CD4-positive, alpha-beta T cell (primary cell): ENCODE measurements around the gene KIF2A. TPM values are rescaled to one million over a fixed set of nuclear protein-coding genes. Genes with fewer than 3 reads are reported as not detected.

Experiments
- ATAC-seq: fragments of 200-7000 bp; cut with Tn5 transposase; one replicate; pipeline ENCODE4 v1.10.0; 2022; ENCODE audit warnings: mild to moderate bottlenecking; ENCODE audit not compliant: poor library complexity
- CTCF ChIA-PET: fragments of 350-600 bp; sonication (Branson Sonifier 250); formaldehyde crosslinking; loops from one replicate; lab custom pipeline; 2021; ENCODE audit warnings: antibody characterized with exemption, inconsistent platforms; lab: Charles Lee
- POLR2A ChIA-PET: fragments of 350-600 bp; sonication (Branson Sonifier 250); formaldehyde crosslinking; loops from one replicate; lab custom pipeline; 2021; ENCODE audit warnings: antibody characterized with exemption, inconsistent platforms; lab: Charles Lee
- DNase-seq, 14 experiments: peaks; one replicate each; pipeline ENCODE4 v3.0.0-alpha.2; 2013 to 2020; ENCODE audit warnings: mixed read lengths in 2 of 14
- H3K27ac ChIP-seq, 2 donors: one replicate each; pipeline versions ENCODE4 v1.5.1 to v1.7.0; 2013; ENCODE audit warnings: low read length in 2 of 2, low read depth in 1 of 2, mild to moderate bottlenecking in 1 of 2
- H3K27me3 ChIP-seq, 2 experiments: 1 replicate in 1 of 2; 2 replicates in 1 of 2; pipeline versions ENCODE4 v1.6.1 to v1.7.0; 2013; ENCODE audit warnings: low read length in 2 of 2, control low read depth in 1 of 2, mild to moderate bottlenecking in 1 of 2, moderate library complexity in 1 of 2; ENCODE audit not compliant: insufficient read depth in 2 of 2, control insufficient read depth in 1 of 2
- H3K36me3 ChIP-seq: one replicate; pipeline ENCODE4 v1.6.1; 2013; ENCODE audit warnings: low read length, control low read depth; ENCODE audit not compliant: insufficient read depth
- H3K4me1 ChIP-seq: one replicate; pipeline ENCODE4 v1.6.1; 2013; ENCODE audit warnings: low read length, control low read depth; ENCODE audit not compliant: insufficient read depth
- H3K4me3 ChIP-seq: one replicate; pipeline ENCODE4 v1.5.1; 2013; ENCODE audit warnings: mild to moderate bottlenecking, low read length, moderate library complexity
- H3K9me3 ChIP-seq, 2 experiments: 1 replicate in 1 of 2; 2 replicates in 1 of 2; pipeline versions ENCODE4 v1.6.1 to v1.7.0; 2013; ENCODE audit warnings: low read length in 2 of 2, mild to moderate bottlenecking in 2 of 2, control low read depth in 1 of 2, moderate library complexity in 1 of 2; ENCODE audit not compliant: control insufficient read depth in 1 of 2, insufficient read depth in 1 of 2
- H3K27ac Mint-ChIP-seq: one replicate; pipeline ENCODE4 v1.8.0; 2020; ENCODE audit warnings: mixed read lengths
- H3K27me3 Mint-ChIP-seq: one replicate; pipeline ENCODE4 v1.8.0; 2021; ENCODE audit warnings: mixed read lengths
- H3K36me3 Mint-ChIP-seq: one replicate; pipeline ENCODE4 v1.8.0; 2021; ENCODE audit warnings: low read depth, mixed read lengths
- H3K4me1 Mint-ChIP-seq: one replicate; pipeline ENCODE4 v1.8.0; 2021; ENCODE audit warnings: low read depth, mixed read lengths
- H3K4me3 Mint-ChIP-seq: one replicate; pipeline ENCODE4 v1.8.0; 2020; ENCODE audit warnings: mild to moderate bottlenecking, mixed read lengths
- H3K9me3 Mint-ChIP-seq: one replicate; pipeline ENCODE4 v1.8.0; 2020; ENCODE audit warnings: mixed read lengths
- CTCF ChIP-seq: fragments of 200-600 bp; IDR thresholded peaks from one replicate; pipeline ENCODE4 v1.8.0; 2022; ENCODE audit warnings: antibody characterized with exemption, mild to moderate bottlenecking
- intact Hi-C, 2 experiments: fragments of 100-400 bp; cut with DNase I in 1 of 2; cut with micrococcal nuclease in 1 of 2; formaldehyde crosslinking; loops; one replicate each; pipeline versions ENCODE4 v1.15.1 to v1.9.0; 2023 to 2025; cut with DNase I, micrococcal nuclease
- total RNA-seq, 174 experiments: library from RNA in 2 of 174; stranded (reverse) in 2 of 174; gene quantifications; one replicate each; pipeline ENCODE4 v1.2.3 and lab custom pipeline; 2021 to 2026

The KIF2A gene
- total RNA-seq, 2 experiments from 2014 or later, result 78.4 to 81.8 TPM

DNA sequence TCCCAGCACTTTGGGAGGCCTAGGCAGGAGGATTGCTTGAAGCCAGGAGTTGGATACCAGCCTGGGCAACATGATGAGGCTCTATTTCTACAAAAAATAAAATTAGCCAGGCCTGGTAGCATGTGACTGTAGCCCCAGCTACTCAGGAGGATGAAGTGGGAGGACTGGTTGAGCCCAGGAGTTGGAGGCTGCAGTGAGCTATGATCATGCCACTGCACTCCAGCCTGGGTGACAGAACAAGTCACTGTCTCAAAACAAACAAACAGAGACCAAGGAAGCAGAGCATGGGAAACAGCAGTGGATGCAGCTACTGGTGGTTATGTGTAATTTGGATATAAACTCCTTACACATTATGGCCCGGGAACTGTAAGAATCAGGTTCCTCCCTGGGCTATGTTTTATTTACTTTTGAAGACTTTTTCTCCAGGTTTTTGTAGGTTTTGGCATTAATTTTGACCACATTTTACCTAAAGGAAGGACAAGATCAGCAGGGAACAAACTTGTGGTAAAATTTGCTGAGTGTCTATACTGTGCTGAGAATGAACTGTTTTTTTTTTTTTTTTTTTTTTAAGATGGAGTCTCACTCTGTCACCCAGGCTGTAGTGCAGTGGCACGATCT, 8.3 kb downstream of the KIF2A start:
- no peaks in the 10 kb centered on the region for H3K9me3 ChIP-seq
- H3K36me3 ChIP-seq, result peaks cover 19% of the 10 kb centered on the region
- H3K4me1 Mint-ChIP-seq, result peaks cover 91% of the 10 kb centered on the region
- DNase-seq (no peak), ATAC-seq (no peak)
- no peak overlapping the region for H3K4me3 ChIP-seq
- no peak overlapping the region for H3K27ac ChIP-seq
- no peaks in the 10 kb centered on the region for H3K9me3 Mint-ChIP-seq
- no peaks in the 10 kb centered on the region for H3K27me3 ChIP-seq
- intact Hi-C loops, result no loop called here
- H3K27me3 Mint-ChIP-seq, result no peaks in the 10 kb centered on the region
- peaks cover 49% of the 10 kb centered on the region for H3K4me1 ChIP-seq
- no peak for TF ChIP-seq CTCF
- H3K4me3 Mint-ChIP-seq, result no peak overlapping the region
- H3K27ac Mint-ChIP-seq, result peak overlapping the region; percentile 52
- ChIA-PET POLR2A (interaction anchor here (0.8 to 2.0 kb wide), 2 partner anchors 8 to 32 kb away, joined by 3 to 5 read pairs; partner anchors contain the start of gene KIF2A), CTCF (no interaction called here)
- peaks cover 53% of the 10 kb centered on the region for H3K36me3 Mint-ChIP-seq

DNA sequence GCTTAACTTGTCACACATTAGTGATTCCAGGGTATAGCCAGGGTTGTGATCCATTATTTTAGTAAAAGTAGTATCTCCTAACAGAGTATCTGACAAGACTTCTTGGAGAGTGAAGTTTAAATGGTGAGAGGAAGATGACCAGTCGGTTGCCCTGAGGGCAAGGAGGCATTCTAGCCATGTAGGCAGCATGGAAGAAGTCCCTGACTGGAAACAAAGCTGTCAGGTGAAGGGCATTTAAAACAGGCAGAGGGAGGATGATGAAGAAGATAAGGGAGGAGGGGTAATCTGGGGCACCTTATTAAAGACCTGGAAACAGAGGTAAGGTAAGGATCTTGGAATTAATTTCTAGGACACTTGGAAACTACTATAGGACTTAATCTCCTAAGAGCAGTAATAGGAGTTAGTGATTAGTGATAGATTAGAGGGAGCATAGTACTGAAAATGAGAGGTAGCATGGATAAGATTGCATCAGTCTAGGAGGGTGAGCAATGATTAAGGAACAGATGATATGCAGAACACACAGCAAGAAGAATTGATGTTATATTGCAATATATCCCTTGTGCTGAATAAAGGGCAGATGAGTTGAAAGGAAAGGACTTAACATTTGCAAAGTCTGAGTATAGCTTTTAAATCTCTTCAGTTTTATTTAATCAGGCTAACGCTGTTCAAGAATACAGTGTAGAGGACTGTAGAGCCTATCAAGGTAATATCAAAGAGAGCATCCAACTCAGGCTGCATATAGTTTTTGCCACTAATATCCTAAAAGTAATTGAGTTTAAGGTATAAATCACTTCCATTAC, 9.6 kb downstream of the KIF2A start:
- no peaks in the 10 kb centered on the region for H3K27me3 Mint-ChIP-seq
- ATAC-seq (no peak), DNase-seq (no peak)
- TF ChIP-seq CTCF, result no peak
- Histone ChIP-seq H3K36me3 (peaks cover 10% of the 10 kb centered on the region), H3K27ac (no peak overlapping the region), H3K9me3 (no peaks in the 10 kb centered on the region), H3K4me1 (peaks cover 42% of the 10 kb centered on the region), H3K4me3 (no peak overlapping the region), H3K27me3 (no peaks in the 10 kb centered on the region)
- peak overlapping the region; percentile 13 for H3K27ac Mint-ChIP-seq
- ChIA-PET POLR2A (interaction anchor here (0.8 to 2.0 kb wide), 3 partner anchors 10 to 30 kb away, joined by 3 to 5 read pairs (median 3); partner anchors contain the start of gene KIF2A), CTCF (interaction anchor here (1.5 kb wide), 1 partner anchor 13 kb away, joined by 4 read pairs; no protein-coding TSS in a partner anchor)
- H3K4me3 Mint-ChIP-seq, result peak overlapping the region; percentile 21
- intact Hi-C loops, result no loop called here
- H3K4me1 Mint-ChIP-seq, result peaks cover 91% of the 10 kb centered on the region
- peaks cover 46% of the 10 kb centered on the region for H3K36me3 Mint-ChIP-seq
- no peaks in the 10 kb centered on the region for H3K9me3 Mint-ChIP-seq

DNA sequence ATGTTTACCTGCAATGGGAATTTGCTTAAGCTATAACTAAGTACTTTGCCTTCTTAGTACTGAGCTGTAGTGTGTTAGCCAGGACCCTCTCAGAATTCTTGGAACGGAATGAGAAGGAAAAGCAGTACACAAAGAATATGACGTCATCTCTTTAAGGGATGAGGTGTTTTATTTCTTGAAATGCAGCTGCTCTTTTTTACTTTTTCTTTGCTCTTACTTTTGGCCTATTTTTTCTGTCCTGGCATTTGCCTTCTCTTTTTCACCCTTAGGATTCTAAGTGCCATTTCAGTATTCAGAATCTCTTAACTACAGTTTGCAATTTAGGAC, 10.1 kb downstream of the KIF2A start:
- Mint-ChIP-seq H3K4me3 (no peak overlapping the region), H3K36me3 (peaks cover 47% of the 10 kb centered on the region), H3K27ac (no peak overlapping the region), H3K27me3 (no peaks in the 10 kb centered on the region), H3K9me3 (no peaks in the 10 kb centered on the region), H3K4me1 (peaks cover 91% of the 10 kb centered on the region)
- no peak for TF ChIP-seq CTCF
- no peaks in the 10 kb centered on the region for H3K9me3 ChIP-seq
- DNase-seq (no peak), ATAC-seq (no peak)
- no peak overlapping the region for H3K27ac ChIP-seq
- peaks cover 5% of the 10 kb centered on the region for H3K36me3 ChIP-seq
- H3K4me1 ChIP-seq, result peaks cover 36% of the 10 kb centered on the region
- H3K27me3 ChIP-seq, result no peaks in the 10 kb centered on the region
- intact Hi-C loops, result no loop called here
- ChIA-PET POLR2A (interaction anchor here (1.7 to 2.0 kb wide), 2 partner anchors 10 to 18 kb away, joined by 3 to 5 read pairs; partner anchors contain the start of gene KIF2A), CTCF (interaction anchor here (1.5 kb wide), 1 partner anchor 13 kb away, joined by 4 read pairs; no protein-coding TSS in a partner anchor)
- H3K4me3 ChIP-seq, result no peak overlapping the region
